ENCODE data around the gene VPS13D.

- TF ChIP-seq, protein P1, sequence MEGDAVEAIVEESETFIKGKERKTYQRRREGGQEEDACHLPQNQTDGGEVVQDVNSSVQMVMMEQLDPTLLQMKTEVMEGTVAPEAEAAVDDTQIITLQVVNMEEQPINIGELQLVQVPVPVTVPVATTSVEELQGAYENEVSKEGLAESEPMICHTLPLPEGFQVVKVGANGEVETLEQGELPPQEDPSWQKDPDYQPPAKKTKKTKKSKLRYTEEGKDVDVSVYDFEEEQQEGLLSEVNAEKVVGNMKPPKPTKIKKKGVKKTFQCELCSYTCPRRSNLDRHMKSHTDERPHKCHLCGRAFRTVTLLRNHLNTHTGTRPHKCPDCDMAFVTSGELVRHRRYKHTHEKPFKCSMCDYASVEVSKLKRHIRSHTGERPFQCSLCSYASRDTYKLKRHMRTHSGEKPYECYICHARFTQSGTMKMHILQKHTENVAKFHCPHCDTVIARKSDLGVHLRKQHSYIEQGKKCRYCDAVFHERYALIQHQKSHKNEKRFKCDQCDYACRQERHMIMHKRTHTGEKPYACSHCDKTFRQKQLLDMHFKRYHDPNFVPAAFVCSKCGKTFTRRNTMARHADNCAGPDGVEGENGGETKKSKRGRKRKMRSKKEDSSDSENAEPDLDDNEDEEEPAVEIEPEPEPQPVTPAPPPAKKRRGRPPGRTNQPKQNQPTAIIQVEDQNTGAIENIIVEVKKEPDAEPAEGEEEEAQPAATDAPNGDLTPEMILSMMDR (IDR thresholded peaks at IDR 0.05): no peak
- no peak for TF ChIP-seq POLR2A (IDR thresholded peaks at IDR 0.05)
Observed at GRCh38 chr1:12372761-12373160, 142.9 kb downstream of the VPS13D start.

All from right lobe of liver (tissue), 4 donors.